Sigmoid colon (tissue), 4 donors: ENCODE data around the gene EPSTI1.

Source experiments
- CTCF ChIP-seq, 4 experiments: fragments of 450-650 bp in 3 of 4; fragments of 200-600 bp in 1 of 4; IDR thresholded peaks; one replicate each; pipeline ENCODE4 v1.5.1; 2016 to 2019; ENCODE audit warnings: antibody characterized with exemption in 4 of 4, mild to moderate bottlenecking in 3 of 4, moderate library complexity in 2 of 4
- POLR2AphosphoS5 ChIP-seq, 4 donors: sonication (generic); formaldehyde crosslinking; IDR thresholded peaks; one replicate each; pipeline ENCODE4 v1.6.1; 2017; ENCODE audit warnings: antibody characterized with exemption in 4 of 4

GRCh38 chr13:43041369-43041921 is 49.4 kb upstream of the EPSTI1 start:
- TF ChIP-seq CTCF (IDR thresholded peaks at IDR 0.05) (no peak), POLR2AphosphoS5 (IDR thresholded peaks at IDR 0.05) (no peak)
